Measurements from ENCODE around the gene FILIP1L.

The FILIP1L gene

DNA sequence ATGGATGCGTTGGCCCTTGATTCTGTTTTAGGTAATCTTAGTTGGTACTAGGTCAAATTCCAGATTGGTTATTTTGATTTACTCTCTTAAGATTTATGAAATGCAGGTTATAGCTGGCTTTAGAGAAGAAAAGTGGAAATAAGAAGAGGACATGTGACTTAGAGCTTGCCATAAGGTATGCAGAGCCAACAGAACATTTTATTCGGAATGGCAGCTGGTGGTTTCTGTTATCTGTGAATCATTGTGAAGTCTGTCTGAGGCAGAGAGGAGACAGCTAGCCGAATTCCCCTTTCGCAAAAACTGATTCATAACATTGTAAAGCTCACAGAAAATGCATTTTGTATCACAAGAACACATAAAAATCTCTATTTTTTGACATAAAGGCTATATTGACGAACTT is 82.1 kb downstream of the FILIP1L start:
- Histone ChIP-seq H3K4me3 (no peak overlapping the region), H3K36me3 (no peaks in the 10 kb centered on the region), H3K27me3 (no peaks in the 10 kb centered on the region), H3K27ac (no peak overlapping the region), H3K4me1 (peaks cover 0 to 44% (median 5%) of the 10 kb centered on the region in 4 donors), H3K9me3 (no peaks in the 10 kb centered on the region)
- TF ChIP-seq, protein P1, sequence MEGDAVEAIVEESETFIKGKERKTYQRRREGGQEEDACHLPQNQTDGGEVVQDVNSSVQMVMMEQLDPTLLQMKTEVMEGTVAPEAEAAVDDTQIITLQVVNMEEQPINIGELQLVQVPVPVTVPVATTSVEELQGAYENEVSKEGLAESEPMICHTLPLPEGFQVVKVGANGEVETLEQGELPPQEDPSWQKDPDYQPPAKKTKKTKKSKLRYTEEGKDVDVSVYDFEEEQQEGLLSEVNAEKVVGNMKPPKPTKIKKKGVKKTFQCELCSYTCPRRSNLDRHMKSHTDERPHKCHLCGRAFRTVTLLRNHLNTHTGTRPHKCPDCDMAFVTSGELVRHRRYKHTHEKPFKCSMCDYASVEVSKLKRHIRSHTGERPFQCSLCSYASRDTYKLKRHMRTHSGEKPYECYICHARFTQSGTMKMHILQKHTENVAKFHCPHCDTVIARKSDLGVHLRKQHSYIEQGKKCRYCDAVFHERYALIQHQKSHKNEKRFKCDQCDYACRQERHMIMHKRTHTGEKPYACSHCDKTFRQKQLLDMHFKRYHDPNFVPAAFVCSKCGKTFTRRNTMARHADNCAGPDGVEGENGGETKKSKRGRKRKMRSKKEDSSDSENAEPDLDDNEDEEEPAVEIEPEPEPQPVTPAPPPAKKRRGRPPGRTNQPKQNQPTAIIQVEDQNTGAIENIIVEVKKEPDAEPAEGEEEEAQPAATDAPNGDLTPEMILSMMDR (IDR thresholded peaks at IDR 0.05), result no peak
- intact Hi-C loops (cut with DNase I; ENCODE audit: low total_unique reads), result no loop called here
- no peak for DNase-seq

DNA sequence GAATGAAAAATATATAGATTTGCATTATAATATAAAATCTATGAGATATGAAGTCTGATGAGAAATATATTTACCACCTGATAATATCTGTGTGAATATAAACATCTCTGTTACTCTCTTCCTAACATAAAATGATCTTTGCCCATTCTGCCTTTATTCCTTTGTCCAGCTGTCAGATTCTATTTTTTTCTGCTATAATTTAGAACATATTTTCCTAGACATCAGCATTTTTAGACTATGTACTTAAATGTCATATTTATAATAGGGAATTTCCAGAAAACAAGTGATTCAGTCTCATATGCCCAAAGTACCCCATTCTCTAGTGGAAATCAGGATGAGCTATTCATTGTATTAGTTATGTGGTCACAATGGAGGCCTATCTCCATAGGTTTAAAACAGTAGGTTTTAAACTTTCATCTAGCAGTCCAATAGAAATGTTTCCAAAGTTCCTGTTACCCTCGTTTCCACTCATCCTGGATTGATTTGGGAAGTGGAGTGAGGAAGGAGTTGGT is 83.3 kb downstream of the FILIP1L start:
- Histone ChIP-seq H3K4me1 (peaks cover 0 to 47% (median 5%) of the 10 kb centered on the region in 4 donors), H3K27ac (no peak overlapping the region)
- TF ChIP-seq, protein P1 (IDR thresholded peaks at IDR 0.05), result no peak

DNA sequence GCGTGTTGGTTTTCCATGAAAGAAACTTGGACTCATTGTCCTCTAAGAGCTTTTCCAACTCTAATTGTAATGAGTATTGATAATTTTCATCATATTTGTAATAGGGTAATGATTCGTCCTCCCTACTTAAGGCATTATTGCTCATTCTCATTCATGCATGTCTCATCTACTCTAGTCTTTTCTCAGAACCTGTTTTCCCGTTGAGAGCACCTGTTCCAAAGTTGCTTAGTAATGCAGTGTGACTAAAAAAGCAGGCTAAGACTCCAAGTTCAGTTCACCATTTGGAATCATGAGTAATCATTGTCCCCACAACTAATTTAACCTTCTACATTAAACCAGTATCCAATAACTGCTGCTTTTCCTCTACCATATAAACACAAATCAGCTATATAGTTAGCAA is 84.0 kb downstream of the FILIP1L start:
- Histone ChIP-seq H3K36me3 (no peaks in the 10 kb centered on the region), H3K4me3 (no peak overlapping the region), H3K9me3 (no peaks in the 10 kb centered on the region), H3K27ac (no peak overlapping the region), H3K27me3 (no peaks in the 10 kb centered on the region), H3K4me1 (peaks cover 0 to 54% (median 6%) of the 10 kb centered on the region in 4 donors)
- no peak for DNase-seq
- TF ChIP-seq, protein P1 (IDR thresholded peaks at IDR 0.05), result no peak
- intact Hi-C loops (cut with DNase I; ENCODE audit: low total_unique reads), result no loop called here

More for the DNA sequence above, 83.3 kb downstream of the FILIP1L start:
- no peak for DNase-seq
- no peaks in the 10 kb centered on the region for H3K9me3 ChIP-seq
- no peaks in the 10 kb centered on the region for H3K36me3 ChIP-seq
- H3K27me3 ChIP-seq, result no peaks in the 10 kb centered on the region
- H3K4me3 ChIP-seq, result no peak overlapping the region
- intact Hi-C loops (cut with DNase I; ENCODE audit: low total_unique reads), result no loop called here

DNA sequence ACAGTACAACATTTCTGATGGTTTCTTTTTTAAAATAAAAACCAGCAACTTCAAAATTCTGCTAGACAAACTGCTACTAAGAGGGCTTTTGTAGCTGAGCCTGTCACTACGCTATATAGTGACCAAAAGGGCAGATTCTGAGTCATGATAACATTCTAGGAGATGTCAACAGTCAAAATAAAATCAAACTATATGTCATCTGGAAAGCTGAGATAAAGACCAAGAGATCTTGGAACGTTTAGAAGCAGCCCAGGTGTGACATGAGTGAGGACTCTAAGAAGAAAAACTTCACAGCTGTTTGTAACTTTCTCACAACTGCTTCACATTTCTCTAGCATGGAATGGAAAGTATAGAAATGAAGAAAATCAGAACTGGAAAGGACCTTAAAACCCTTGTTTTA is 84.6 kb downstream of the FILIP1L start:
- H3K27me3 ChIP-seq, result no peaks in the 10 kb centered on the region
- no peak overlapping the region for H3K4me3 ChIP-seq
- intact Hi-C loops (cut with DNase I; ENCODE audit: low total_unique reads), result no loop called here
- TF ChIP-seq, protein P1 (IDR thresholded peaks at IDR 0.05), result no peak
- H3K9me3 ChIP-seq, result no peaks in the 10 kb centered on the region
- H3K4me1 ChIP-seq, result peaks cover 0 to 59% (median 10%) of the 10 kb centered on the region in 4 donors
- no peak overlapping the region for H3K27ac ChIP-seq
- no peaks in the 10 kb centered on the region for H3K36me3 ChIP-seq
- DNase-seq, result no peak

DNA sequence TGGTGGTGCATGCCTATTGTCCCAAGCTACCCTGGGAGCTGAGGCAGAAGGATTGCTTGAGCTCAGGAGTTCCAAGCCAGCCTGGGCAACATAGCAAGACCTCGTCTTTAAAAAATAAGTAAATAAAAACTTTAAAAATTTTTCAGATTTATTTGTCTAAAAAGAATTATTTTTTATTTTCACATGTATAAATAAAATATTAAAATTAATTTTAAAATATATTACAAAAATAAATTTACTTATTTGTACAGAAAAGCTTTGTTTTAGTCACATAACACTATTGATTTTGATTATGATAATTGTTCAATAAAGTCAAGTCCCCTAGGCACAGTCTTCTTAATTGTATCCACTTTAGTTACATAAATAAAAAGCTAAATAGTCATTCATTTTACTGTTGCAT is 85.2 kb downstream of the FILIP1L start:
- H3K27ac ChIP-seq, result no peak overlapping the region
- no peak overlapping the region for H3K4me3 ChIP-seq
- H3K4me1 ChIP-seq, result peaks cover 0 to 59% (median 16%) of the 10 kb centered on the region in 4 donors
- H3K27me3 ChIP-seq, result no peaks in the 10 kb centered on the region
- DNase-seq, result no peak
- H3K9me3 ChIP-seq, result no peaks in the 10 kb centered on the region
- TF ChIP-seq, protein P1 (IDR thresholded peaks at IDR 0.05), result no peak
- intact Hi-C loops (cut with DNase I; ENCODE audit: low total_unique reads), result no loop called here
- H3K36me3 ChIP-seq, result no peaks in the 10 kb centered on the region

DNA sequence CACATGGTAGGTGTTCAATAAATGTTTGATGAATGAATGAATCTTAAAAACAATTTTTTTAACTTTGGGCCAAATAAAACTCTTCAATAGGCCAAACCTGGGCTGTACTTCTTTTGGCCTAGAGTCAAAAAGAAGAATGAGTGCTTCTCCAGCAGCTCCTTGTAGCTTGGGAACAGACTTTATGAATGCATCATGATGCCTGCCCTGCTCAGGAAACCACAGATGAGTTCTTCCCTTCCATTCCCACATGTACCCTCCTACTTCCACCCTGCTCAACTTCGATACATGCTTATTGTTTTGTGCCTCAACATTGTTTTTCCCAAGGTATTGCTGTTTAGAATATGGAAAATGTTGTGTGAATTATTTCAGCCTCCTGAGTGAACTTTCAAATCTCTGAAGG is 87.0 kb downstream of the FILIP1L start:
- Histone ChIP-seq H3K27ac (no peak overlapping the region), H3K36me3 (no peaks in the 10 kb centered on the region), H3K9me3 (no peaks in the 10 kb centered on the region), H3K4me1 (peaks cover 0 to 59% (median 16%) of the 10 kb centered on the region in 4 donors), H3K27me3 (no peaks in the 10 kb centered on the region), H3K4me3 (no peak overlapping the region)
- intact Hi-C loops (cut with DNase I; ENCODE audit: low total_unique reads), result no loop called here
- TF ChIP-seq, protein P1 (IDR thresholded peaks at IDR 0.05), result no peak
- no peak for DNase-seq
